ENCODE results near the gene LMO7. TPM values are rescaled to one million over a fixed set of nuclear protein-coding genes. Genes with fewer than 3 reads are reported as not detected.

The LMO7 gene
- total RNA-seq = 100 to 1,000 TPM; 279 to 397 (median 312) TPM
- polyA plus RNA-seq = 152 TPM
- long read RNA-seq, donor 1, partial matches to known transcripts = 54 of 77 reads
- long read RNA-seq, donor 1, other reads (novel, unspliced or antisense) = 22 of 77 reads
- long read RNA-seq, donor 2, partial matches to known transcripts = 23 of 47 reads
- long read RNA-seq, donor 2, other reads (novel, unspliced or antisense) = 21 of 47 reads
- long read RNA-seq, donor 3, partial matches to known transcripts = 144 of 216 reads
- long read RNA-seq, donor 3, other reads (novel, unspliced or antisense) = 69 of 216 reads
- long read RNA-seq, donor 4, partial matches to known transcripts = 35 of 52 reads
- long read RNA-seq, donor 4, other reads (novel, unspliced or antisense) = 17 of 52 reads

GRCh38 chr13:75635828-75636435 lies at the start of gene LMO7:
TSS of gene LMO7 (plus strand) at chr13:75636330. CDS start at chr13:75636658, 328 bp downstream.
- DNase-seq = peak; percentile 60 to 81 (median 81)
- under 1% methylated on average over 76 of the region's 76 CpGs for WGBS
- H3K27me3 ChIP-seq (ENCODE audit: control insufficient read depth, insufficient read depth) = no peaks in the 10 kb centered on the region

GRCh38 chr13:75587679-75588078 lies 48.5 kb upstream of the LMO7 start:
- Histone ChIP-seq H3K9me3 (ENCODE audit: control insufficient read depth, low read length) (no peaks in the 10 kb centered on the region), H3K27me3 (ENCODE audit: control insufficient read depth, insufficient read depth) (no peaks in the 10 kb centered on the region), H3K4me3 (ENCODE audit: low read length) (no peak overlapping the region), H3K27ac (ENCODE audit: low read length) (no peak overlapping the region), H3K4me1 (ENCODE audit: control insufficient read depth, insufficient read depth, low read length) (no peaks in the 10 kb centered on the region)
- ATAC-seq = no peak
- no peak for DNase-seq
- 65% methylated on average over 1 of the region's 1 CpG for WGBS
- intact Hi-C loops (cut with DNase I) = no loop called here

More at GRCh38 chr13:75635828-75636435, at the start of gene LMO7:
- H3K9me3 ChIP-seq (ENCODE audit: control insufficient read depth, low read length) = no peaks in the 10 kb centered on the region
- no peaks in the 10 kb centered on the region for H3K4me1 ChIP-seq (ENCODE audit: control insufficient read depth, insufficient read depth, low read length)
- intact Hi-C loops (cut with DNase I) = no loop called here
- peak within 1 kb of the TSS; percentile 81 for H3K4me3 ChIP-seq (ENCODE audit: low read length)
- peak; percentile 86 to 90 for ATAC-seq
- no peak within 1 kb of the TSS for H3K27ac ChIP-seq (ENCODE audit: low read length)

GRCh38 chr13:75596657-75597182 lies 39.4 kb upstream of the LMO7 start:
- H3K27ac ChIP-seq (ENCODE audit: low read length) = no peak overlapping the region
- no peak overlapping the region for H3K4me3 ChIP-seq (ENCODE audit: low read length)
- intact Hi-C loops (cut with DNase I) = no loop called here
- WGBS = 36% methylated on average over 1 of the region's 1 CpG
- DNase-seq (no peak), ATAC-seq (no peak)
- H3K4me1 ChIP-seq (ENCODE audit: control insufficient read depth, insufficient read depth, low read length) = no peaks in the 10 kb centered on the region
- H3K9me3 ChIP-seq (ENCODE audit: control insufficient read depth, low read length) = no peaks in the 10 kb centered on the region
- no peaks in the 10 kb centered on the region for H3K27me3 ChIP-seq (ENCODE audit: control insufficient read depth, insufficient read depth)

GRCh38 chr13:75600371-75600770 lies 35.8 kb upstream of the LMO7 start:
- Histone ChIP-seq H3K27me3 (ENCODE audit: control insufficient read depth, insufficient read depth) (no peaks in the 10 kb centered on the region), H3K9me3 (ENCODE audit: control insufficient read depth, low read length) (no peaks in the 10 kb centered on the region), H3K4me1 (ENCODE audit: control insufficient read depth, insufficient read depth, low read length) (no peaks in the 10 kb centered on the region), H3K4me3 (ENCODE audit: low read length) (no peak overlapping the region), H3K27ac (ENCODE audit: low read length) (no peak overlapping the region)
- DNase-seq (no peak), ATAC-seq (no peak)
- WGBS = 41% methylated on average over 4 of the region's 4 CpGs
- intact Hi-C loops (cut with DNase I) = no loop called here

GRCh38 chr13:75603038-75603437 lies 33.1 kb upstream of the LMO7 start:
- DNase-seq (no peak), ATAC-seq (no peak)
- intact Hi-C loops (cut with DNase I) = no loop called here
- Histone ChIP-seq H3K27ac (ENCODE audit: low read length) (no peak overlapping the region), H3K27me3 (ENCODE audit: control insufficient read depth, insufficient read depth) (no peaks in the 10 kb centered on the region), H3K4me1 (ENCODE audit: control insufficient read depth, insufficient read depth, low read length) (no peaks in the 10 kb centered on the region), H3K9me3 (ENCODE audit: control insufficient read depth, low read length) (no peaks in the 10 kb centered on the region), H3K4me3 (ENCODE audit: low read length) (no peak overlapping the region)
- 97% methylated on average over 2 of the region's 2 CpGs for WGBS

GRCh38 chr13:75607447-75607846 lies 28.7 kb upstream of the LMO7 start:
- ATAC-seq = no peak
- WGBS = 98% methylated on average over 2 of the region's 2 CpGs
- intact Hi-C loops (cut with DNase I) = no loop called here

GRCh38 chr13:75610466-75610865 lies 25.7 kb upstream of the LMO7 start:
- Histone ChIP-seq H3K9me3 (ENCODE audit: control insufficient read depth, low read length) (no peaks in the 10 kb centered on the region), H3K27me3 (ENCODE audit: control insufficient read depth, insufficient read depth) (no peaks in the 10 kb centered on the region), H3K4me1 (ENCODE audit: control insufficient read depth, insufficient read depth, low read length) (no peaks in the 10 kb centered on the region), H3K27ac (ENCODE audit: low read length) (no peak overlapping the region), H3K4me3 (ENCODE audit: low read length) (no peak overlapping the region)
- intact Hi-C loops (cut with DNase I) = no loop called here
- ATAC-seq (no peak), DNase-seq (no peak)

More at GRCh38 chr13:75607447-75607846, 28.7 kb upstream of the LMO7 start:
- Histone ChIP-seq H3K27ac (ENCODE audit: low read length) (no peak overlapping the region), H3K27me3 (ENCODE audit: control insufficient read depth, insufficient read depth) (no peaks in the 10 kb centered on the region), H3K4me1 (ENCODE audit: control insufficient read depth, insufficient read depth, low read length) (no peaks in the 10 kb centered on the region), H3K4me3 (ENCODE audit: low read length) (no peak overlapping the region), H3K9me3 (ENCODE audit: control insufficient read depth, low read length) (no peaks in the 10 kb centered on the region)
- DNase-seq = no peak

- Histone ChIP-seq H3K4me3 (ENCODE audit: low read length) (no peak overlapping the region), H3K27me3 (ENCODE audit: control insufficient read depth, insufficient read depth) (no peaks in the 10 kb centered on the region), H3K9me3 (ENCODE audit: control insufficient read depth, low read length) (no peaks in the 10 kb centered on the region), H3K4me1 (ENCODE audit: control insufficient read depth, insufficient read depth, low read length) (no peaks in the 10 kb centered on the region), H3K27ac (ENCODE audit: low read length) (no peak overlapping the region)
- intact Hi-C loops (cut with DNase I) = no loop called here
- WGBS = 93% methylated on average over 2 of the region's 2 CpGs
- DNase-seq (no peak), ATAC-seq (no peak)
These were observed 23.8 kb upstream of the LMO7 start for GRCh38 chr13:75612354-75612753.

GRCh38 chr13:75617230-75617629 lies 18.9 kb upstream of the LMO7 start:
- WGBS = 96% methylated on average over 1 of the region's 1 CpG
- no peaks in the 10 kb centered on the region for H3K4me1 ChIP-seq (ENCODE audit: control insufficient read depth, insufficient read depth, low read length)
- ATAC-seq = no peak

GRCh38 chr13:75618308-75618707 lies 17.8 kb upstream of the LMO7 start:
- Histone ChIP-seq H3K4me3 (ENCODE audit: low read length) (no peak overlapping the region), H3K9me3 (ENCODE audit: control insufficient read depth, low read length) (no peaks in the 10 kb centered on the region), H3K27me3 (ENCODE audit: control insufficient read depth, insufficient read depth) (no peaks in the 10 kb centered on the region), H3K27ac (ENCODE audit: low read length) (no peak overlapping the region), H3K4me1 (ENCODE audit: control insufficient read depth, insufficient read depth, low read length) (no peaks in the 10 kb centered on the region)
- no peak for DNase-seq
- no peak for ATAC-seq
- 0% methylated on average over 1 of the region's 1 CpG for WGBS
- intact Hi-C loops (cut with DNase I) = no loop called here

More at GRCh38 chr13:75617230-75617629, 18.9 kb upstream of the LMO7 start:
- no peaks in the 10 kb centered on the region for H3K9me3 ChIP-seq (ENCODE audit: control insufficient read depth, low read length)
- H3K27me3 ChIP-seq (ENCODE audit: control insufficient read depth, insufficient read depth) = no peaks in the 10 kb centered on the region
- H3K4me3 ChIP-seq (ENCODE audit: low read length) = no peak overlapping the region
- H3K27ac ChIP-seq (ENCODE audit: low read length) = no peak overlapping the region
- no peak for DNase-seq
- intact Hi-C loops (cut with DNase I) = no loop called here

GRCh38 chr13:75620020-75620419 lies 16.1 kb upstream of the LMO7 start:
- WGBS = 52% methylated on average over 1 of the region's 1 CpG
- intact Hi-C loops (cut with DNase I) = no loop called here
- no peaks in the 10 kb centered on the region for H3K27me3 ChIP-seq (ENCODE audit: control insufficient read depth, insufficient read depth)
- no peak overlapping the region for H3K4me3 ChIP-seq (ENCODE audit: low read length)
- H3K4me1 ChIP-seq (ENCODE audit: control insufficient read depth, insufficient read depth, low read length) = no peaks in the 10 kb centered on the region
- ATAC-seq (no peak), DNase-seq (no peak)
- H3K9me3 ChIP-seq (ENCODE audit: control insufficient read depth, low read length) = no peaks in the 10 kb centered on the region
- no peak overlapping the region for H3K27ac ChIP-seq (ENCODE audit: low read length)
